Measurements from ENCODE around the gene CC2D2A. TPM values are rescaled to one million over a fixed set of nuclear protein-coding genes. Genes with fewer than 3 reads are reported as not detected.
"Not testable (repeated sequence)": the region's sequence is repeated elsewhere in the genome, so short reads cannot be mapped to it uniquely, and the experiment has no call there.

Gene CC2D2A
- total RNA-seq, 3 donors from 2014 or later: 0.11 TPM; not detected in 2

DNA sequence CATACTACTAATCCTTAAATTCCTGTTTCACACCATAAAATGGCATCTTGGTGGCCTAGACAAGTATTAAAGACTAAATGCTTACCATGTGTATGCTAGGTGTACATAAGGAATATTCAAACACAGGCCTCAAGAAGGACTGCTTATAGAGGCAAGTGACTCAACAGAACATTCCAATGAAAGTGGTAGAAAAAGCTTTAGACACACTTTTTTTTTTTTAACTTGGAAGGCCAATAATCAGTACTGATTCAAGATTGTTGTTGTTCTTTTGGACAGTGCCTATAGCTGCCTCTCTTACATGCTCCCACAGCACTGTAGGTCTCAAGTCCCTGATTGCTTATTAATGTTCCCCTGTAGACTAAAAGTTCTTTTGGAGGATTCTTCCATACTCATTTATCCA lies 107.8 kb downstream of the CC2D2A start:
- DNase-seq (no peak), ATAC-seq (no peak)
- Mint-ChIP-seq H3K27me3 (ENCODE audit: low read depth) (no peaks in the 10 kb centered on the region), H3K9me3 (no peaks in the 10 kb centered on the region), H3K4me3 (no peak overlapping the region), H3K36me3 (ENCODE audit: insufficient read depth) (peaks cover 10% of the 10 kb centered on the region), H3K4me1 (ENCODE audit: low read depth) (no peaks in the 10 kb centered on the region)

DNA sequence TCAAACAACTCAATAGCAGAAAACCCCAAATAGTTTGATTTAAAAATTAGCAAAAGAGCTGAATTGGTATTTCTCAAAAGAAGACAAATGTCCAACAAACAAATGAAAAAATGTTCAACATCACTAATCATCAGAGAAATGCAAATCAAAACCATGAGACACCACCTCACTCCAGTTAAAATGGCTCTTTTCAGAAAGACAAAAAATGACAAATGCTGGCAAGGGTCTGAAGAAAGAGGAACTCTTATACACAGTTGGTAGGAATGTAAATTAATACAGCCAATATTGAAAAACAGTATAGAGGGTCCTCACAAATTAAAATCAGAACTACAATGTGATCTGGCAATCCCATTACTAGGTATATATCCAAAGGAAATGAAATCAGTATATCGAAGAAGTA lies 115.1 kb downstream of the CC2D2A start:
- Mint-ChIP-seq H3K9me3 (no peaks in the 10 kb centered on the region), H3K4me1 (ENCODE audit: low read depth) (peaks cover 4% of the 10 kb centered on the region), H3K36me3 (ENCODE audit: insufficient read depth) (peaks cover 9% of the 10 kb centered on the region), H3K4me3 (no peak overlapping the region), H3K27me3 (ENCODE audit: low read depth) (no peaks in the 10 kb centered on the region)
- ATAC-seq (no peak), DNase-seq (no peak)

DNA sequence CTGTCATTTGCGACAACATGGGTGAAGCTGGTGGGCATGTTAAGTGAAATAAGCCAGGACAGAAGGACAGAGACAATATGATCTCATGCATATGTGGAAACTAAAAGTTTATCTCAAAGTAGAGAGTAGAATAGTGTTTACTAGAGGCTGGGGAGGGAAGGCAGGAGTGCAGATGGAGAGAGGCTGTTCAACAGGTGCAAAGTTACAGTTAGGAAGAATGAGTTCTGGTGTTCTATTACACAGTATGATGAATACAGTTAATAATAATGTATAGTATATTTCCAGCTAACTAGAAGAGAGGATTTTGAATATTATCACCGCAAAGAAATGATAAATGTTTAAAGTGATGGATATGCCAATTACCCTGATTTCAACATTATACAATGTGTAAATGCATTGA lies 115.6 kb downstream of the CC2D2A start:
- ATAC-seq (no peak), DNase-seq (no peak)
- peaks cover 9% of the 10 kb centered on the region for H3K36me3 Mint-ChIP-seq (ENCODE audit: insufficient read depth)
- no peaks in the 10 kb centered on the region for H3K27me3 Mint-ChIP-seq (ENCODE audit: low read depth)
- no peaks in the 10 kb centered on the region for H3K9me3 Mint-ChIP-seq
- H3K4me1 Mint-ChIP-seq (ENCODE audit: low read depth): peaks cover 4% of the 10 kb centered on the region
- H3K4me3 Mint-ChIP-seq: no peak overlapping the region

DNA sequence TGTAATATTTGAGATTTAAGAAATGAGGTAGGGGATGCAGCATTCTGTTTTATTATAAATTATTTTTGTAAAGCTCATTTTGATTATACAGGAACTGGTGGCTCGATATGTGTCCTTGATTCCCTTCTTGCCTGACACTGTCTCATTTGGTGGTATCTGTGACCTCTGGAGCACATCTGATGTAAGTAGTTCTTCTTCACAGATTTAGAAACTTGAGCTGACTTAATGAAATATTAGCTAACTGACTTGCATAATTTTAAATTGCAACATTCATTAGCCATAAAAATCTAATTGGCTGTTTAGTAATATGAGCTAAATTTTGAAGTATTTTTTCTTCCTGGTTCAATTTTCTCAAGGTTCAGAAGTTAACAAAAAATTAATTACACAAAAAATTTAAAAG lies 116.4 kb downstream of the CC2D2A start:
- peaks cover 9% of the 10 kb centered on the region for H3K36me3 Mint-ChIP-seq (ENCODE audit: insufficient read depth)
- H3K4me3 Mint-ChIP-seq: no peak overlapping the region
- ATAC-seq (no peak), DNase-seq (no peak)
- peaks cover 4% of the 10 kb centered on the region for H3K4me1 Mint-ChIP-seq (ENCODE audit: low read depth)
- no peaks in the 10 kb centered on the region for H3K27me3 Mint-ChIP-seq (ENCODE audit: low read depth)
- no peaks in the 10 kb centered on the region for H3K9me3 Mint-ChIP-seq

DNA sequence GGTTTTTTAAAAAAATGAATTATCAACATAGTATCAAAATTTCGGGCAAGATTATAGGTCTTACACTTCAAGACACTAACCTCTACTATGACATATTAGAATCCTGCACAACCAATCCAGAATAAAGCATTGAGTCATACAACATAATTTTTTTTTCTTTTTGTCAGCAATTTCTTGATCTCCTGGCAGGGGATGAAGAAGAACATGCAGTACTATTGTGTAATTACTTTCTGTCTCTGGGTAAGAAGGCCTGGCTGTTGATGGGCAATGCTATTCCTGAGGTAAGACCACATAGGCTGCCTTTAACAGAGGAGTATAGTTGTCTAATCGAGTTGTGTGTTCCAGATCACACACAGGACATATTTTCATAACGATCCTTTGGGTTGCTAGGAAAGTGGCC lies 118.0 kb downstream of the CC2D2A start:
- no peaks in the 10 kb centered on the region for H3K9me3 Mint-ChIP-seq
- no peaks in the 10 kb centered on the region for H3K27me3 Mint-ChIP-seq (ENCODE audit: low read depth)
- peaks cover 4% of the 10 kb centered on the region for H3K4me1 Mint-ChIP-seq (ENCODE audit: low read depth)
- DNase-seq (no peak), ATAC-seq (no peak)
- H3K36me3 Mint-ChIP-seq (ENCODE audit: insufficient read depth): peaks cover 9% of the 10 kb centered on the region
- no peak overlapping the region for H3K4me3 Mint-ChIP-seq

DNA sequence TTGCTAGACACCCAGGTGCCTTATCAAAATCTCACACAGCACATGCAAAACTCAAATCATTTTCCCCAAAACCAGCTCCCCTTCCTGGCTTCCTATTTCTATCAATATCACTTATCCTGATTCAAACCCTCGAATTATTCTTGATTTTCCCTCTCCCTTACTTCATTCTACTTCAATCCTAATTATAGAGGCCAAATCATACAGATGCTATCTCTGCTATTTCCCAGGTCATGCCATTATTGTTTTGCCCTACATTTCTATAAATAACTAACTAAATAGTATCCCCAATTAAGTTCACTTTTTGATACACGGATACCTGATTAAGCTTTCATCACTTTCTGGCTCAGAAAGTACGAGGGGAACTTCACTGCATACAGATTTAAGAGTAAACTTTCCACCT lies 123.1 kb downstream of the CC2D2A start:
- DNase-seq: no peak
- Mint-ChIP-seq H3K27me3 (ENCODE audit: low read depth) (no peaks in the 10 kb centered on the region), H3K9me3 (no peaks in the 10 kb centered on the region), H3K36me3 (ENCODE audit: insufficient read depth) (peaks cover 6% of the 10 kb centered on the region), H3K4me3 (no peak overlapping the region), H3K4me1 (ENCODE audit: low read depth) (no peaks in the 10 kb centered on the region)
- ATAC-seq: no peak

DNA sequence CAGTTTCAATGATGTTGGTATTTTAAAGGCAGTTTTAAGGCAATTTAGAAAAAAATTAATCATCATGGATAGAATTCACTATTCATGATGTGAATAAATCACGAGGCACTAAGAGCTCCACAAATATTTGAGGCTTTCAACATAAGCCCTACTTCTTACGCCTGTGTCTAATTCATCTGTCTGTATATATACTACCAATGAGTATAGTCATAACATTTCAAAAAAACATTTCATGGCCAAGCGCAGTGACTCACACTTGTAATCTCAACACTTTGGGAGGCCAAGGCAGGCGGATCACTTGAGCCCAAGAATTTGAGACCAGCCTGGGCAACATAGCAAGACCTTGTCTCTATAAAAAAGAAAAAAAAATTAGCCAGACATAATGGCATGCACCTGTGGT lies 129.0 kb downstream of the CC2D2A start:
- Mint-ChIP-seq H3K27me3 (ENCODE audit: low read depth) (no peaks in the 10 kb centered on the region), H3K9me3 (no peaks in the 10 kb centered on the region), H3K36me3 (ENCODE audit: insufficient read depth) (peaks cover 26% of the 10 kb centered on the region), H3K4me1 (ENCODE audit: low read depth) (peaks cover 2% of the 10 kb centered on the region), H3K4me3 (no peak overlapping the region)
- DNase-seq (no peak), ATAC-seq (no peak)

DNA sequence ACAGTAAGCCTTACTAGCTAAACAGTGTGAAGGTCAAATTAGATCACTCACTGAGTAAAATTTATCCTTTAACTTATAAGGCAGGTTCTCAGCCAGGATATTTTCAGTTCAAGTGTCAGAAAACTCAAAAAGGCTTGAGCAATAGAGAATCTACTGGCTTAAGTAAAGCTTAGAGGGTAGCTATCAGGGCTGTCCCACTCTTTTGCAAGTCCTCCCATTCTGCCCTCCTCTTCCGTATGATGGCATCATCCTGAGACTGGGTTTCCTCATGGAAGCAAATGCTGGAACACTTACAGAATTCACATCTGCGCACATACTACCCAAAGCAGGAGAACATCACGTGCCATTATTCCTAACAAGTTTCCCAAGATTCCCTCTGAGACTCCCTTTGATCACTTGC lies 130.5 kb downstream of the CC2D2A start:
- DNase-seq (no peak), ATAC-seq (no peak)
- Mint-ChIP-seq H3K4me3 (no peak overlapping the region), H3K4me1 (ENCODE audit: low read depth) (peaks cover 2% of the 10 kb centered on the region), H3K27me3 (ENCODE audit: low read depth) (no peaks in the 10 kb centered on the region), H3K9me3 (no peaks in the 10 kb centered on the region), H3K36me3 (ENCODE audit: insufficient read depth) (peaks cover 36% of the 10 kb centered on the region)

DNA sequence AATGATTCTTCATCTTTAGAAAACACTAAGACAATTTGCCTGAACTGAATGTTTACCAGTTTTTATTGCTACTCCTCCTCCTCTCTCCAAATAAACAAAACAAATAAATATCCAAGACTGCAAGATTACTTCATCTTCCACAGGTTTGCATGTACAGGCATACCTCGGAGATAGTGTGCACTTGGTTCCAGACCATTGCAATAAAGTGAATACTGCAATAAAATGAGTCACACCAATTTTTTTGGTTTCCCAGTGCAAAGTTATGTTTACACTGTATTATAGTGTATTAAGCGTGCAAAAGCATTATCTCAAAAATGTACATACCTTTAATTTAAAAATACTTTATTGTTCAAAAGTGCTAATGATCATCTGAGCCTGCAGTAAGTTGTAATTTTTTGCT lies 132.2 kb downstream of the CC2D2A start:
- peaks cover 41% of the 10 kb centered on the region for H3K36me3 Mint-ChIP-seq (ENCODE audit: insufficient read depth)
- no peak overlapping the region for H3K4me3 Mint-ChIP-seq
- H3K27me3 Mint-ChIP-seq (ENCODE audit: low read depth): no peaks in the 10 kb centered on the region
- peaks cover 2% of the 10 kb centered on the region for H3K4me1 Mint-ChIP-seq (ENCODE audit: low read depth)
- ATAC-seq (no peak), DNase-seq (no peak)
- no peaks in the 10 kb centered on the region for H3K9me3 Mint-ChIP-seq

DNA sequence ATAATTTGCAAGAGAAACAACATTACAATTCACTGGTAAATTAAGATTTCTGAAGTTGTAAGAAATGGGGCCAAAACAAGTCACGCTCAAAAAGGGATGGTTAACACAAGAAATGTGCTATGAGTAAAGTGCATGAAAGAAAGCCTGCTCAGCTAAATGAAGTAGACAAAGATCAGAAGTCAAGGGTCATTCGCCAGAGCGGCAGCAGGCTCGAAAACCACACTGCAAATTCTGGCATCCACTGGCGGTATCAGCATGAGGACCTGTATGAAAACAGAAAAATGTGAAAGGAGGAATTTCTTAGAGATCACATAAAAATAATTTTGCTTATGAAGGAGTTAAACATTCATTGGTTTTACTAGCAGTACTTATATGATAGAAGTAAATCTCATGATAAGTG lies 135.9 kb downstream of the CC2D2A start:
- DNase-seq (no peak), ATAC-seq (no peak)
- H3K9me3 Mint-ChIP-seq: no peaks in the 10 kb centered on the region
- H3K36me3 Mint-ChIP-seq (ENCODE audit: insufficient read depth): peaks cover 42% of the 10 kb centered on the region
- no peak overlapping the region for H3K4me3 Mint-ChIP-seq
- peaks cover 6% of the 10 kb centered on the region for H3K4me1 Mint-ChIP-seq (ENCODE audit: low read depth)
- no peaks in the 10 kb centered on the region for H3K27me3 Mint-ChIP-seq (ENCODE audit: low read depth)

DNA sequence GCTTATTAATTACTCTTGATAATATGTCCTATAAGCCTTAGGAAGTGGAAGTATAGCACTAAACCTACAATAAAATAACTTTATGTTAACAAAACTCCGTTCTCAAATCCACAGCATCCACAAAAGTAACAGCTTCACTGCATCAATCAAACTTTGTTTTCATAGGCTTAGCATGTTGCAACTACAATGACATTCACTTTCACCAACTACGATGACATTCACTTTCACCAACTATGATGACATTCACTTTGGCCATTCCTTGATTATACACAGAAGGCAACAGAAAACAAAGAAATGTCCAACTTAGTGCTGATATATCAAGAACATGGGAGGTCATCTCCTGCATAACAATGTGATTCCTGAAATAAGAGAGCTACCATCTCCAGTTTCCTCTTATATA lies 141.2 kb downstream of the CC2D2A start:
- H3K27me3 Mint-ChIP-seq (ENCODE audit: low read depth): no peaks in the 10 kb centered on the region
- ATAC-seq: no peak
- peaks cover 27% of the 10 kb centered on the region for H3K36me3 Mint-ChIP-seq (ENCODE audit: insufficient read depth)

DNA sequence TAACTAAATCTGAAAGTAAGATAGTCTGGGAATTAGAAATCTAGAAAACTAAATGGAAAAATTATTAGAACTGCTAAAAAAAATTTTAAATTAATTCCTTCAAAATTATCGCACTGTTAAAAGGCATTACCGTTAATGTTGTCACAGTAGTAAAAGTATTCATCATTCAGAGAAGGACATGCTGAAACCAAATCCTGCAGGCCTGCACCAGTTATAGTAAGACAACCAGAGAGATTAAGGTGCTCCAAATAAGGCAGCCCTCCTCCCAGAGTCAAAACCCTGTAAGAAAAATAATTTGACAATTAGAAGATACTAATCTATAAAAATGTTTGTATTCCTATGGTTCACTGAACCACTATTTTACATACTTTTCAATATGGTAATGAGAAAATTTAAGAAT lies 142.5 kb downstream of the CC2D2A start:
- Mint-ChIP-seq H3K27me3 (ENCODE audit: low read depth) (no peaks in the 10 kb centered on the region), H3K4me3 (no peak overlapping the region), H3K36me3 (ENCODE audit: insufficient read depth) (peaks cover 33% of the 10 kb centered on the region), H3K4me1 (ENCODE audit: low read depth) (peaks cover 22% of the 10 kb centered on the region), H3K9me3 (peaks cover 5% of the 10 kb centered on the region)
- ATAC-seq: no peak
- no peak for DNase-seq

More for the DNA sequence above, 141.2 kb downstream of the CC2D2A start:
- H3K9me3 Mint-ChIP-seq: peaks cover 5% of the 10 kb centered on the region
- DNase-seq: no peak
- peaks cover 18% of the 10 kb centered on the region for H3K4me1 Mint-ChIP-seq (ENCODE audit: low read depth)
- H3K4me3 Mint-ChIP-seq: no peak overlapping the region

DNA sequence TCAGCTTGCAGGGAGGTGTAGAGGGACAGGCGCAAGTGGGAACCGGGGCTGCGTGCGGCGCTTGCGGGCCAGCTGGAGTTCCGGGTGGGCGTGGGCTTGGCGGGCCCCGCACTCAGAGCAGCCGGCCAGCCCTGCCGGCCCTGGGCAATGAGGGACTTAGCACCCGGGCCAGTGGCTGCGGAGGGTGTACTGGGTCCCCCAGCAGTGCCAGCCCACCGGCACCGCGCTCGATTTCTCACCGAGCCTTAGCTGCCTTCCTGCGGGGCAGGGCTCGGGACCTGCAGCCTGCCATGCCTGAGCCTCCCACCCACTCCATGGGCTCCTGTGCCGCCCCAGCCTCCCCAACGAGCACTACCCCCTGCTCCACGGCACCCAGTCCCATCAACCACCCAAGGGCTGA lies 145.2 kb downstream of the CC2D2A start:
- not testable (repeated sequence) for H3K27me3 Mint-ChIP-seq (ENCODE audit: low read depth); ATAC-seq; DNase-seq; H3K4me3 Mint-ChIP-seq
- Mint-ChIP-seq H3K36me3 (ENCODE audit: insufficient read depth) (peaks cover 46% of the 10 kb centered on the region), H3K9me3 (peaks cover 16% of the 10 kb centered on the region), H3K4me1 (ENCODE audit: low read depth) (peaks cover 23% of the 10 kb centered on the region)

DNA sequence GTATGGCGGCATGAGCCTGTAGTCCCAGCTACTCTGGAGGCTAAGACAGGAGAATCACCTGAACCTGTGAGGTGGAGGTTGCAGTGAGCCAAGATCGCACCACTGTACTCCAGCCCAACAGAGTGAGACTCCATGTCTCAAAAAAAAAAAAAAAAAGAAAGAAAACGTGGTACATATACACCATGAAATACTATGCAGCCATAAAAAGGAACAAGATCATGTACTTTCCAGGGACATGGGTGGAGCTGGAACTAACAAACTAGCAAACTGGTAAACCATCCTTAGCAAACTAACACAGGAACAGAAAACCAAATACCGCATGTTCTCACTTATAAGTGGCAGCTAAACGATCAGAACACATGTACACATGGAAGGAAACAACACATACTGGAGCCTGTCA lies 147.7 kb downstream of the CC2D2A start:
- H3K27me3 Mint-ChIP-seq (ENCODE audit: low read depth); ATAC-seq: not testable (repeated sequence)
- peaks cover 25% of the 10 kb centered on the region for H3K4me1 Mint-ChIP-seq (ENCODE audit: low read depth)

DNA sequence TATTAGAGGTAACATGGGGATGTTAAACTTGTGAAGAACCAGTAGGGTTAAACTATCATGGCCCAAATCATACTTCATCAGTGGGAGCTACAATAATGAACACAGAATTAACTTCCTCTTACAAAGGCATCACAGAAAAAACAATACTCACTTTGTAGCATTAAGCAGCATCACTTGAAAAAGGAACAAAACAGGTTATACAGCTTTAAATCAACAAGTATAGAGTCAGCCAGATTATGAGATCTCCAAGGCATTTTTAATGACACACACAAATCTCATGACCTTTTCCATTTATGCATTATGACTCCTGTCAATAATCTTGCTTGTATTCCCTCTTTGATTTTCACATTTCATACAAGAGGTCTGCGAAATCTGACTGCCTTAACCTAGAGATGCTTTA lies 167.1 kb downstream of the CC2D2A start:
- peaks cover 3% of the 10 kb centered on the region for H3K4me1 Mint-ChIP-seq (ENCODE audit: low read depth)
- DNase-seq (no peak), ATAC-seq (no peak)
- H3K27me3 Mint-ChIP-seq (ENCODE audit: low read depth): no peaks in the 10 kb centered on the region
- H3K4me3 Mint-ChIP-seq: no peak overlapping the region
- H3K36me3 Mint-ChIP-seq (ENCODE audit: insufficient read depth): peaks cover 33% of the 10 kb centered on the region
- no peaks in the 10 kb centered on the region for H3K9me3 Mint-ChIP-seq

More for the DNA sequence above, 147.7 kb downstream of the CC2D2A start:
- H3K9me3 Mint-ChIP-seq: peaks cover 20% of the 10 kb centered on the region
- H3K4me3 Mint-ChIP-seq, DNase-seq: not testable (repeated sequence)
- peaks cover 57% of the 10 kb centered on the region for H3K36me3 Mint-ChIP-seq (ENCODE audit: insufficient read depth)

DNA sequence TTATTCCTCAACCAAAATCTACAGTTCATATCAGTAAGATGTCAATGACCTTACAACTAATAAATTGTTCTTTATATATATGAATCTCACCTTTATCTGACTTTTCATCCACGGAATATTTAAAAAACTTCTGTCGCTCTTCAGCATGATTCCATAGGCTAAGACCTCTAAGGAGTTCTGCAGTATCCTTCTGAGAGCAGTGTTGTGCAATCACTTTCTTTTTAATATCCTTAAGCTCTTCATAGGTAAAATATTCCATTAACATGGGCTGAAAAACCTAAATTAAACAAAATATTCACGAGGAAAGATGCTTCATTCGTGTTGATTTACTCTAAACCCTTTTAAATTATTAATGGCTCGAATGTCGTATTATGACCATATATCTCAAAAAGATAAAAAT lies 168.7 kb downstream of the CC2D2A start:
- Mint-ChIP-seq H3K4me3 (no peak overlapping the region), H3K4me1 (ENCODE audit: low read depth) (peaks cover 8% of the 10 kb centered on the region), H3K27me3 (ENCODE audit: low read depth) (no peaks in the 10 kb centered on the region), H3K9me3 (no peaks in the 10 kb centered on the region), H3K36me3 (ENCODE audit: insufficient read depth) (peaks cover 25% of the 10 kb centered on the region)
- DNase-seq (no peak), ATAC-seq (no peak)
